ENCODE measurements around the gene CFAP100.
A peak's percentile ranks its signal among the peaks of the same experiment; 100 is the strongest.

CFAP100 gene

DNA sequence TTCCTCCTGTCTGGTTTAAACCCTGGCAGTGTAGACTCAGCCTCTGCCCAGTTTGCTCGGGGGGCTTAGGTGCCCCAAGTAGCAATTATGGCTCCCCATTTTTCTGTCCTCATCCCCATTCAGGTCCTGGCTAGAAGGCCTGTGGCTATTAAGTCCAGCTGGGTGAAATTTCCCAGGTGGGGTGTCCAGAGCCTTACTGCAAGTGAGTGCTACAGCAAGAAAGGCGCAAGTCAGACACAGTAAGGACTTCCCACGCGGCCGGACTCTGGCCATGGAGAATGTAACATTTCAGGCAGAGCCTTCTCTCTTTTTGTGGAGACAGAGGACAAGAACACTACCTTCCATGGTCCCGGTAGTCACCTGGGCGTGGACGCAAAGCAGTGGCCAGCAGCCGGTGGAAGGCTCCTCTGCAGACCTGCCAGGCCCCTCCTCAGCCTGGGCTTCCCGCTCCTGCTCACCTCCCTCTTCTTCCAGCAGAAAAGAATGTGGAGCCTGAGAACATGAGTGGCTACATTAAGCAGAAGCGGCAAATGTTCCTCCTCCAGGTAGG lies 23.3 kb downstream of the CFAP100 start:
- Mint-ChIP-seq H3K27ac (no peak overlapping the region), H3K36me3 (no peaks in the 10 kb centered on the region), H3K27me3 (peaks cover 54% of the 10 kb centered on the region), H3K4me1 (peaks cover 9% of the 10 kb centered on the region), H3K4me3 (no peak overlapping the region), H3K9me3 (no peaks in the 10 kb centered on the region)
- ATAC-seq = no peak

DNA sequence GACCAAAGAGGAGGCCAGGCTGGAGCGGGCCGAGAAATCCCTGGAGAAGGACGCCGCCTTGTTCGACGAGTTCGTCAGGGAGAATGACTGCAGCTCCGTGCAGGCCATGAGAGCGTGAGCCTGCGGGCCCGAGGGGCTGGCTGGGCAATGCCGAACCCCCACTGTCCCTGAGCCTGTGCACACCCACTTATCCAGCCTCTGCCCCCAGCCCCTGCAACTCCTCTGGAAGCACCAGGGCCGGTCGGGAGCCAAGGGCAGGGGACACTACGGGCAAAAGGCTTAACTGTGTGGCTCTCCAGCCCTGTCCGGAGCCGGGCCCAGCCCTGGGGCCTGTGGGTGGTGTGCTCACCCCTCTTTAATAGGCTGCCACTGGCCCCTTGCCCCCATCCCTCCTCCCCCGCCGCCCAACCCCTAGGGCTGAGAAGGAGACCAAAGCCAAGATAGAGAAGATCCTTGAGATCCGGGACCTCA lies 24.0 kb downstream of the CFAP100 start:
- peaks cover 9% of the 10 kb centered on the region for H3K4me1 Mint-ChIP-seq
- ATAC-seq = no peak
- H3K4me3 Mint-ChIP-seq = no peak overlapping the region
- H3K9me3 Mint-ChIP-seq = no peaks in the 10 kb centered on the region
- peaks cover 47% of the 10 kb centered on the region for H3K27me3 Mint-ChIP-seq
- H3K27ac Mint-ChIP-seq = no peak overlapping the region
- no peaks in the 10 kb centered on the region for H3K36me3 Mint-ChIP-seq

DNA sequence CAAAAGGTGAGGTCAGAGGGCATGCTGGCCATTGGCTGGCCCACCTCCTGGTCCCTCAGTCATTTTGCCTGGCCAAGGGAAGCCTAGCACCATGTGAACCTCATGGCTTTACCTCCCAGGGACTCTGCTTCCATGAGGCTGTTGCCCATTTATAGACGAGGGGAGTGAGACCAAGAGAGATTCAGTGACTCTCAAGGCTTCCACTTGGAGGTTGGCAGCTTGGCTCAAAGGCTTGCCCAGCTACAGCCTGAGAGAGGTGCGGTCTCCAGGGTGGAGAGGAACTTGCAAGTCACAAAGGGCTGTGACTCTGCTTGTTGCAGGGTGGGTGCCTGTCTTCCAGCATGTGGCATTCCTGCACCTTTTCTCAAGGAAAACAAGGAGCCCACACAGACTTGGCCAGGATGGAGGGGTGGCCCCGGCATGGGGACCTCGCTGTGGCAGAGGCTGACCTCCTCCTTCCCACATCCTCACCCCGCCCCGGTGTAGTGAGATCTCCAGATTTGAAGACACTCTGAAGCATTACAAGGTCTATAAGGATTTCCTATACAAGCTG lies 24.5 kb downstream of the CFAP100 start:
- H3K27ac Mint-ChIP-seq = no peak overlapping the region

DNA sequence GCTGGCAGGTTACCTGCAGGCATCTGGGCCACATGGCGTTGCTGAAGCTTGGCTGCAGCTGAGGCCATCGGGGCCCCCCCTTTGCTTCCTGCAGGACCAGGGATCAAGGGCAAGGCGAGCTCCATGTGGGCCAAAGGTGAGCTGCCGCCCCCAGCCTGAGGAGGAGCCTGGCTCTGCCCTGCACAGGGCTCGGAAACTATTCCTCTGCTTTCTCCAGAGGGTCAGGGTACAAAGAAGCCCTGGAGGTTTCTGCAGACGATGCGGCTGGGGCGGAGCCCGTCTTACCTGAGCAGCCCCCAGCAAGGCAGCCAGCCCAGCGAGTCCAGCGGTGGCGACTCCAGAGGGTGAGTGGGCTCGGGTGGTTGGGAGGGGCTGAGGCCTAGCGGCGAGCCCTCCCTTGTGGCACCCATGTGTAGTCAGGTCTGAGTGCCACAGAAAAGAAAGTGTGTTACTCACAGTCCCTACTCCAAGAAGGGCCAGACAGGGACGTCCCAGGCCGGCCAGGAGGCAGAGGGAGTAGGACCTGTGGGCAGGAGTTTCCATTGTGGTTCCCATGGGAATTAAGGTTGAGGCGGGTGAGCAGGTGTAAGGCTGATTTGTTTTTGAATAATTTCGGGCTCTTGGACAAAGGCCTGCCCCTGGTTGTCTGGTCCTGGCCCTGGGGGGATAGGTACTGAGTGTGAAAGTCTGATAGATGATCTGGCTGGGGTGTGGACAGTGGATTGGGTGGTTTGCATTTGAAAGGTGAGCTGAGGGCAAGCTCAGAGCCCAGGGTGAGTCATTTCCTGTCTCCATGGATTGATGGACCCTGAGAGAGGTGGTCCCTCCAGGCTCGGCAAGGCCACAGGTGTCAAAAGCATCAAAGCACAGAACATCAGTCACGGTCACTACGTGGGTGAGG lies 25.4 kb downstream of the CFAP100 start:
- no peak for ATAC-seq
- Mint-ChIP-seq H3K27ac (no peak overlapping the region), H3K9me3 (no peaks in the 10 kb centered on the region), H3K27me3 (peaks cover 33% of the 10 kb centered on the region), H3K36me3 (peaks cover 8% of the 10 kb centered on the region), H3K4me1 (peaks cover 9% of the 10 kb centered on the region), H3K4me3 (no peak overlapping the region)

More for the DNA sequence above, 24.5 kb downstream of the CFAP100 start:
- Mint-ChIP-seq H3K36me3 (peaks cover under 1% of the 10 kb centered on the region), H3K27me3 (peaks cover 42% of the 10 kb centered on the region), H3K4me1 (peaks cover 9% of the 10 kb centered on the region), H3K4me3 (no peak overlapping the region), H3K9me3 (no peaks in the 10 kb centered on the region)
- no peak for ATAC-seq

DNA sequence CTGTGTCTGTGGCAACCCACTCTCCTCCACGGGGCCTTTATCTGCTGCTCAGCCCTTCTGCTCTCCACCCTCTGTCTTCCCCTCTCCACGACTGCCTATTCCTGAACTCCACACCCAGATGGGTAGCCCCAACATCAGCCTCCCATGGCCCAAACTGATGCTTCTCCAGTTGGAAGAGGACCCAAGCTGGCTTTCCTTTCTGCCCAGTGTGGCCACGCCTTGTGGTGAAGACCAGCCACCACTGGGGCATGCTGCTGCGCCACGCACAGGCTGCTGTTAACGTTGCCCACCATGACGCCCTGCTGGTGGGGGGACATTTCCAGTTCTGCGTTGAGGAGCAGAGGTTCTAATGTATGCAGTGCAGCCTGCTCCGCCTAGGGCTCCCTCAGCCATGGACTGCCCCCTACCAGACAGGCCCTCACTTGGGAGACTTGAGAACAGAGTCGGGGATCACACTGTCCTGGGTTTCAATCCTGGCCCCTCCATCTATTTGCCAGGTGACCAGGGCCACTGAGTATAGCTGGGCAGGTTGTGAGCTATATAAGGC lies 26.9 kb downstream of the CFAP100 start:
- no peak overlapping the region for H3K4me3 Mint-ChIP-seq
- no peak for ATAC-seq
- no peak overlapping the region for H3K27ac Mint-ChIP-seq
- peaks cover 9% of the 10 kb centered on the region for H3K4me1 Mint-ChIP-seq
- peaks cover 18% of the 10 kb centered on the region for H3K36me3 Mint-ChIP-seq
- H3K9me3 Mint-ChIP-seq = peaks cover 4% of the 10 kb centered on the region
- peaks cover 18% of the 10 kb centered on the region for H3K27me3 Mint-ChIP-seq

DNA sequence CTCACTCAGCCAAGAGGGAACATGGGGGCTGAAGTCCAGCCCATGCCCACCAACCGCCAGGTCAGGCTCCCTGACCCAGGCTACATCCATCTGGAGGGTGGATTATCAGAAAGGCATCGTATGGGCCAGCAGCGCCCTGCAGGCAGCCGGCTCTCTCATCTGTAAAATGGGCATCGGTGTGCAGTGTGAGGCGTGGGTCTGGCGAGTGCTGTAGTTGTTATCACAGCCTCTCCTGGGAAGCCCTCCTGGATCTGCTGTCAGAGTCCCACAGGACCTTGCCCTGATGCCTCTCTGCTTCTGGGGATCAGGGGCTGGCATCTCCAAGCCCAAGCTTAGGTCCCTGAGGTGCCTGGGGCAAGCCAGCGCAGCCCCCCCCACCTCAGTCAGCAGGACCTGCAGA lies 27.4 kb downstream of the CFAP100 start:
- Mint-ChIP-seq H3K4me1 (peaks cover 9% of the 10 kb centered on the region), H3K4me3 (no peak overlapping the region), H3K36me3 (peaks cover 23% of the 10 kb centered on the region), H3K27me3 (peaks cover 13% of the 10 kb centered on the region), H3K27ac (no peak overlapping the region), H3K9me3 (peaks cover 9% of the 10 kb centered on the region)
- ATAC-seq = no peak

DNA sequence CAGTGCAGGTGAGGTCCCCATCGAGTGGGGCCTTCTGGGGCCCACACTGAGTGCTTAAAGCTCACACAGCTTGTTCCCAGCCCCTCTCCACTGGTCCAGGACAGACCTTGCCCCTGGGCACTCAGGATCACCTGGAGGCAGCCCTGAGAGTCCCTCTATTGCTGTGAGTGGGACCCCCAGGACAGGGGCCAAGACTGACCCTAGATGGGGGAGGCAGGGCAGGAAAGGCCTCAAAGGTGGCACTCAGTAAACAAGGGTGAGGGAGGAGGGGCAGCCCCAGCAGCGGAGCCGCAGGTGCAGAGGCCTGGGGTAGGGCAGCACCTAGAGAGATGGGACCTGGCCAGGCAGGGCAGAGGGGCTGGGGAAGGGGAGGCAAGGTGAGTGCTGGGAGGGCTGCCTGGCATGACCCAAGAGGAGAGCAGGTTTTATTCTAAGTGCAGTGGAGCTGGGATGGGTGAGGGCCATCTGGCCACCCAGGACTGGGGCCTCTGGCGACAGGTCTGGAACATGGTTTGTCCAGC lies 27.9 kb downstream of the CFAP100 start:
- Mint-ChIP-seq H3K9me3 (peaks cover 10% of the 10 kb centered on the region), H3K4me1 (peaks cover 9% of the 10 kb centered on the region), H3K27ac (no peak overlapping the region), H3K27me3 (peaks cover 8% of the 10 kb centered on the region), H3K4me3 (no peak overlapping the region), H3K36me3 (peaks cover 24% of the 10 kb centered on the region)
- no peak for ATAC-seq

DNA sequence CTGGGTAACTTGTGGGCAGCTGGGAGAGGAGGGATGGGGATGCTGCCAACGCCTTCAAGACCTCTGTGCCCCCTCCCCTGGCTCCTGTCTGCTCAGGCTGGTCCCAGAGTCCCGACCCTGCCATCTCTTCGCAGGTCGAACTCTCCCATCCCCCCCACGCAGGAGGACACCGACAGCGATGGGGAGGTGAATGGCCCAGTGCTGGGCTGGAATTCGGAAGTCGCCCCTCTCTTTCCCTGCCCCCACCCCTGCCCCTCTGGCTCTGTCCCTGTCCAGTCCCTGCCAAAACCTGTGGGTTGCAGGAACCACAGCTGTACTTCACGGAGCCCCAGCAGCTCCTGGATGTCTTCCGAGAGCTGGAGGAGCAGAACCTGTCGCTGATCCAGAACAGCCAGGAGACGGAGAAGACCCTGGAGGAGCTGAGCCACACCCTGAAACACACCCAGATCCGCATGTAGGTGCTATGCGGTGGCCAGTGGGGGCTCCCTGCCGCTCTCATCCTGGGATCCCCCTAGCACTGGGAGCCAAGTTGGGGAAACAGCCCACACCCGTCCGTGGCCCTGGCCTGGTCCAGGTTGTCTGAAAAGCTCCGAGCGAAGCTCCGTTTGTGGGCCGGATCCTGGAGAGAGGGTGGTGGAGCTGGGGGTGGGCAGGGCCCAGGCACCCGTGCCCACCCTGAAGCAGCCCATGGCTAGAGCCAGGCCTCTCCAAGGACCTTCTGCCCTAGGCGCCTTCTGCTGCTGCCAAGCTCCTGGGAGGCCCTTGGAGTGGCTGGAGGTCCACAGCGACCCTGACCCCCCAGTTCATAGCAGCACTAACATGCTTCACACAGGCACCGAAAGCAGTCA lies 28.7 kb downstream of the CFAP100 start:
- Mint-ChIP-seq H3K27me3 (peaks cover under 1% of the 10 kb centered on the region), H3K36me3 (peaks cover 24% of the 10 kb centered on the region), H3K27ac (no peak overlapping the region), H3K4me3 (no peak overlapping the region), H3K9me3 (peaks cover 11% of the 10 kb centered on the region), H3K4me1 (peaks cover 9% of the 10 kb centered on the region)
- no peak for ATAC-seq

DNA sequence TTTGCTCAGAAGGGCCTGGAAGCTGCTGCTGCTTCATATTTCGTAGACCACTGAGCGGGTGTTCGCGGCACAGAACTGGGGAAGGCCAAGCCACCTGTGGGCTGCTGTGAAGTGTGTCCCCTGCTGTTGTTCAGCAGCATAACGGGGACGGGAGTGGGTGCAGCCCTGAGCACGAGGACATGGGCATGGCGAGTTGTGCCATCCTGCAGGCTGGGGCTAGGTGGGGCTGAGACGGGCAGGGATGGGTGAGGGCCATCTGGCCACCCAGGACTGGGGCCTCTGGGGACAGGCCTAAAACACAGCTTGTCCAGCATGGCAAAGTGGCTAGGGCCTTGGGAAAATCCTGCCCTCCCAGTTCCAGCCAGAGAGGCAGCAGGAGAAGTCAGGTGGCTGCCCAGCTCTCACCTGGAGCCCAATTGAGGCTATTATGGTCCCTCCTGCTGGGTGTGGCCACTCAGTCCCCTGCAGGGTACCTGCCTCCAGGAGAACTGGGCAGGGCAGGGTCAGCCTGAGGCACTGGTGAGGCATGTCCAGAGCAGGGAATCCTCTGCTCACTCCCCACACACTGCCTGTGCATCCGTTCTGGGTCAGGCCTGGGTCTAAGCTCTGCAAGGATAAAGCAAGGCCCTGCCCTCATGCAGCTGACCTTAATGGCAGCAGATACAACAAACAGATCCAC lies 29.5 kb downstream of the CFAP100 start:
- Mint-ChIP-seq H3K4me1 (peaks cover 9% of the 10 kb centered on the region), H3K4me3 (no peak overlapping the region), H3K9me3 (peaks cover 11% of the 10 kb centered on the region), H3K36me3 (peaks cover 24% of the 10 kb centered on the region), H3K27ac (no peak overlapping the region), H3K27me3 (no peaks in the 10 kb centered on the region)
- no peak for ATAC-seq

DNA sequence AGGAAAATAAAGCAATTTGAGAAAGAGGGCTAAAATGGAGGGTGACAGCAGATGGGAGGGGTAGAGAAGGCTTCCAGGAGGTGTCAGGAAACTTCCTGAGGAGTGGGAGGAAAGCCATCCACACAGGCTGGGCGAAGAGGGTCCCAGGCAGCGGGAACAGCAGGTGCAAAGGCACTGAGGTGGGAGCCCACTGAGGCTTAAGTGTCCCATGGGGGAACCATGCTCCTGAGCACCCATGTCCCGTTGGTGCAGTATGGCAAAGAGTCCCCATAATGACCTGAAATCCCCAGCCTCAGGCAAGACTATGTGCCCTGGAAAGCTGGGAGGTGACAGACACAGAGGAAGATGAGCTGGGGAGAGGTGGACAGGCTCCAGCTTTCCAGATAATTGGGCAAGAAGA lies 30.0 kb downstream of the CFAP100 start:
- Mint-ChIP-seq H3K4me3 (no peak overlapping the region), H3K27ac (no peak overlapping the region), H3K4me1 (peaks cover 9% of the 10 kb centered on the region), H3K36me3 (peaks cover 24% of the 10 kb centered on the region), H3K27me3 (no peaks in the 10 kb centered on the region), H3K9me3 (peaks cover 11% of the 10 kb centered on the region)
- no peak for ATAC-seq

DNA sequence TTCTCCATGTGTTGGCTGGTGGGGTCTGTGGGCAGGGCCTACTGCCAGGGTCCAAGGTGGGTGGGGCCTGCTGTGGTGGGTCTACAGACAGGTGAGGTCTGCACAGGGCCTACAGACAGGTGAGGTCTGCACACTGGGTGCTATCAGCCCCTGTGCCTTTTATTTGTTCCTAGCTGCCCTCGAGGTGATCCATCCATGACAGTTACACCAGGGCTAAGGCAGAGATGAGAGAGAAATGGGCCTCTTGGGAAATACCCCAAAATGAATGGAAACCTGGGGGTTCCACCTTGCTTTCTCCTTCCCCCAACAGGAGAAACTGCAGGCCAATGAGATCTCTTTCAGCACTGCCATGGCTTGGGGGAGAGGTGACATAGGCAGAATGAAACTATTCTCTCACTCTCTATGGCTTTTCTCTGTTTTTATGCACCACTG lies 36.4 kb downstream of the CFAP100 start:
- H3K36me3 Mint-ChIP-seq = peaks cover 42% of the 10 kb centered on the region
- no peaks in the 10 kb centered on the region for H3K4me1 Mint-ChIP-seq
- H3K9me3 Mint-ChIP-seq = peaks cover 8% of the 10 kb centered on the region
- H3K27me3 Mint-ChIP-seq = no peaks in the 10 kb centered on the region
- H3K27ac Mint-ChIP-seq = no peak overlapping the region
- peak; percentile 61 for ATAC-seq
- H3K4me3 Mint-ChIP-seq = no peak overlapping the region

DNA sequence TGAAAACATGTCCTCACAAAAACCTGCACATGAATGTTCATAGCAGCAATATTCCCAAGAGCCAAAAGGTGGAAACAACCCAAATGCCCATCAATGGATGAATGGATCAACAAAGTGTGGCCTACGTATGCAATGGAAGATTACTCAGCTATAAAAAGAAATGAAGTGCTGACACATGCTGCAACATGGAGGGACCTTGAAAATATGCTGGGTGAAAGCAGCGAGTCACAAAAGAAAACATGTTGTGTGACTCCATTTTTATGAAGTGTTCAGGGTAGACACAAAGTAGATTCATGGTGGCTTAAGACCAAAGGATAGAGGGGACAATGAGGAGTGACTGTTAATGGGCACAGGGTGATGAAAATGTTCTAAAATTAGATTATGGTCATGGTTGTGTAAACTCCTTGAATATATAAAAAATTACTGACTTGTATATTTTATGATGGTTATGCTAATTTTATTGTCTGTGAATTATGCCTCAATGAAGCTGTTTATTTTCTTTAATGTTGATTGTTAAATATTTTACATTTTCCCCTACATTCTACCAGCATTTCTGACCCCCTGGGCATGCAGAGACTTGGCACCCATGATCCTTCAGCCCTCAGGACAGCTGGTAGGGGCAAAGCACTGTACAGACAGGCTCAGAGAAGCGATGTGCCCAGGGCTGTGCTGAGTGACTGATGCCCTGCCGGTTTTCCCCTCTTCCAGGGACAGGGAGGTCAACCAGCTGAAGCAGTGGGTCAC lies 37.8 kb downstream of the CFAP100 start:
- no peak for ATAC-seq
- Mint-ChIP-seq H3K9me3 (peaks cover 2% of the 10 kb centered on the region), H3K4me1 (no peaks in the 10 kb centered on the region), H3K27me3 (no peaks in the 10 kb centered on the region), H3K36me3 (peaks cover 48% of the 10 kb centered on the region), H3K4me3 (no peak overlapping the region), H3K27ac (no peak overlapping the region)

DNA sequence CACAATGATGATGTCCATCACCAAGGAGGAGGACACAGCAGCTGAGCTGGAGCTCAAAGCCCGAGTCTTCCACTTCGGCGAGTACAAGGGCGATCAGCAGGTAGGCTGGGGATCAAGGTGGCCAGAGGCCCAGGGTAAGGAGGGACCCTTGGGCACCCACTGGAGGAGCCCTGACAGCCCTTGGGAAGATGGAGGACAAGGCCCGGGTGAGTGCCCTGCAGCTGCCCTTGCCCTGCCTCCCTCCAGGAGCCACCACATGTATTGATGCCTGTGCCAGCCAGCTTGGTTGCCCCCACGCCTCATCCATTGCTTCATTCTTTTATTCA lies 38.4 kb downstream of the CFAP100 start:
- no peak overlapping the region for H3K27ac Mint-ChIP-seq

More for the DNA sequence above, 38.4 kb downstream of the CFAP100 start:
- Mint-ChIP-seq H3K4me3 (no peak overlapping the region), H3K36me3 (peaks cover 54% of the 10 kb centered on the region), H3K9me3 (no peaks in the 10 kb centered on the region), H3K27me3 (no peaks in the 10 kb centered on the region), H3K4me1 (no peaks in the 10 kb centered on the region)
- ATAC-seq = no peak

Measured in stimulated activated memory B cell treated with anti-CD40 and anti-IgM and Interleukin-4, amounts not matched to agents 10 μg/mL and 1 μg/mL and 100 μg/mL, for 72 hours (primary cell).